IPS-18c (cell line): ENCODE measurements around the gene ZNF579.

Source experiments
- H3K4me3 ChIP-seq: 2 replicates; pipeline ENCODE4 v1.7.0; 2013; ENCODE audit warnings: low read depth, mild to moderate bottlenecking, low read length, moderate library complexity; ENCODE audit not compliant: insufficient read depth
- H3K9me3 ChIP-seq: one replicate; pipeline ENCODE4 v1.6.1; 2013; ENCODE audit warnings: mild to moderate bottlenecking, low read length, moderate library complexity; ENCODE audit not compliant: control insufficient read depth, insufficient read depth

Gene ZNF579

GRCh38 chr19:55599842-55600661 lies 19.4 kb upstream of the ZNF579 start, which contains the start of gene ZNF524:
Gene ZNF524, plus strand, starts transcription at chr19:55600288. Its CDS starts 1,825 bp downstream, at chr19:55602113.
- Histone ChIP-seq H3K9me3 (no peaks in the 10 kb centered on the region), H3K4me3 (peak within 1 kb of the TSS; percentile 77)

- peak within 1 kb of the TSS; percentile 77 for H3K4me3 ChIP-seq
- no peaks in the 10 kb centered on the region for H3K9me3 ChIP-seq
Measured at GRCh38 chr19:55599468-55599841, 18.8 kb upstream of the ZNF579 start, which contains the start of gene FIZ1. Gene FIZ1, minus strand, starts transcription at chr19:55599517. Its CDS starts 1,652 bp downstream, at chr19:55597865.

DNA sequence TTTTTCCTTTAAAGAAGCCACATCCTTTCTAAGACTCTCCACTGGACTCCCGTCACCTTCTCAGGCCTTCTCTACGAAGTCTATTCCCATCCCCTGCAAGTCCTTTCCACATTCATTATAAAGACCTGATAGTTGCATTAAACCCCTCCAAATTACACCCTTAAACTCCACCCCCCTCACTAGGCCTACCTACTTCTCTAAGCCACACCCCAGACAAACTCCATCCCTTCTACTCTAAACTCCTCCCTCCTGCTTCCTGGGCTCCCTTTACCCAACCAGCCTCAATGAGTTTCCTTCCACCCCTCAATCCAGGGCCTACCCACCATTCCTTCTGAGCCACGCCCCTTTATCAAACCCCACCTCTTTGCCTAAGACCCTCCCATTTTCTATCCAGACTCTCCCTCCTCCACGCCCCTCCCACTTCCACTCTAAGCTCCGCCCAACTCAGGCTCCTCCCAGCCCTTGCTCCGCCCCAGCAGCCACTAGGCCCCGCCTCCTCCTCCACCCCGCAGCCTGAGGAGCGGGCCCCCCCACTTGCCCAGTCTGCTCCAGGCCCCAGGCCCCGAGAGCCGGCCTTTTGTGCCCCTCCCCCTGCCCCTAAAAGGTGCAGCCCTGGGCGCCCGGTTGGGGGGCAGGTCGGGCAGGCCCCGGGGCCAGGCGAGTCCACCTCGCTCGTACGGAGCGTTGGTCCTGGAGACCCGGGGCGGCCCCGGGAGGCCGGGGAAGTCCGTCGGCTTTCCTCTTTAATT lies 18.2 kb upstream of the ZNF579 start:
- H3K9me3 ChIP-seq = no peaks in the 10 kb centered on the region
- H3K4me3 ChIP-seq = peak overlapping the region; percentile 77

- Histone ChIP-seq H3K4me3 (no peak overlapping the region; the same call in 1 of the 2 replicates), H3K9me3 (no peaks in the 10 kb centered on the region)
Measured at GRCh38 chr19:55598034-55598433, 17.4 kb upstream of the ZNF579 start.

DNA sequence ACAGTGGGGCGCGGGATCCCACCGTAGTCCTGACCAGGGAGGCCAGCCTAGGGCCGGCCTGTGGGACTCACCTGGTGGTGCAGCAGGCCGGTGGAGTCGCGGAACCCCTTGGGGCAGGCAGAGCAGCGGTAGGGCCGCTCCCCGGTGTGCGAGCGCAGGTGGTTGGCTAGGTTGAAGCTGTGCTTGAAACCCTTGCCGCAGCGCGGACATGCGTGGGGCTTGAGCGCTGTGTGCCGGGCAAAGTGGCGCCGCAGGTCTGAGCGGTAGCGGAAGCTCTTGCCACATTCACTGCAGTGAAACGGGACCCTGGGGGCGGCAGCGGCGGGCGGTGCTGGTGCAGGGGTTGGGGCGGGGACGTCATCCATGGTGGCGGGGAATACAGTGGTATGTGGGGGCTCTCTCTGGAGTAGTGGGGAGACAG lies 16.9 kb upstream of the ZNF579 start:
- Histone ChIP-seq H3K4me3 (no peak overlapping the region; the same call in 1 of the 2 replicates), H3K9me3 (no peaks in the 10 kb centered on the region)

- Histone ChIP-seq H3K9me3 (no peaks in the 10 kb centered on the region), H3K4me3 (no peak overlapping the region)
Measured at GRCh38 chr19:55596304-55596703, 15.7 kb upstream of the ZNF579 start.

DNA sequence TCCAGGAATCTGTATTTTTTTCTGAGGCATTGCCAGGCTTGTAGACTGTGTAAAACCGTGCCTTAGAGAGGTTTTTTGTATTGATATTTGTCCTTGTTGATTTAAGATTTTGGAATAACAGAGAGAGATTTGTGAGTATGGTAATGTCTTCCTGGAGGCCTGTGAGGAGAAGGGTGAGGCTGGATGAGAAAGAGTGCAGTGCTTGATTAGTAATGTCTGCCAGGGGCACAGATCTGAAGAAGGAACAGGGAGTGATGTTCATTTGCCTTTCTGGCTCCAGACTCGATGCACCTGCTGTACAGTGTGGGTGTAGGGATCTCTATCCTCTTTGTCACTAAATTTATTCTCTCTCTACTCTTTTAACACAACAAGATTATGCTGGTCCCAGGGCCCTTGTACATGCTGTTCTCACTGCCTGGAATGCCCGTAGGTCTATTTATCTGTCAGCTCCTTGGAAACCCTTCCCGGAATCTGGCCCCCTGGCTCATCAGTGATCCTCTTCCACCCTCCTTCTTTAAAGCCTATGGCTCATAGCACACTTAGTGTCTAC lies 14.4 kb upstream of the ZNF579 start:
- no peak overlapping the region for H3K4me3 ChIP-seq
- H3K9me3 ChIP-seq = no peaks in the 10 kb centered on the region

DNA sequence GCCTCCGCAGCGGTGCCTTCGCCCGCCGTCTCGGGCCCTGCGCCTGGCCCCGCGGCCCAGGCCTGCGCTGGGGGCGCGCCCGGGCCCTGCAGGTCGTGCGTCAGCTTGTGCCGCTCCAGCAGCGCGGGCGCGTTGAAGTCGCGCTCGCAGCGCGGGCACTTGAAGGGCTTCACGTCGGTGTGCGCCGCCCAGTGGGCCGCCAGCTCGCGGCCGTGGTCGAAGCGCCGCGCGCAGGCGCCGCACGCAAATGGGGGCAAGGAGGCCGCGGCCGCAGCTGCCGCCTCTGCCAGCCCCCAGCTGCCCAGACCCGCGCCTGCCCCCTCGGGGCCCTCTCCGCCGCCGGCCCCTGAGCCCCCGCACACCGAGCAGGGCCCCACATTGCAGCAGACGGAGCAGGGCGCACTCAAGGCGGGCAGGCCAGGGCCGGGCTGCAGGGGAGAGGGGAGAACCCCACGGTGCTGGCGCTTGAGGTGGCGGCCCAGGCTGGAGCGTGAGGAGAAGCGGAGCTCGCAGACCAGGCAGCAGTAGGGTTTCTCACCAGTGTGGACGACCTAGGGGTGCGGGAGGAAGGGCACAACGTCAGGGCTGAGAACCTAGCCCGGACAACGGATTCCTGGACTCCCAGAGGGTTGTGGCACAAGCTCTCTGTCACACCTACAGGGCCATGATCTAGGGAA lies 12.6 kb upstream of the ZNF579 start:
- Histone ChIP-seq H3K9me3 (no peaks in the 10 kb centered on the region), H3K4me3 (no peak overlapping the region)

DNA sequence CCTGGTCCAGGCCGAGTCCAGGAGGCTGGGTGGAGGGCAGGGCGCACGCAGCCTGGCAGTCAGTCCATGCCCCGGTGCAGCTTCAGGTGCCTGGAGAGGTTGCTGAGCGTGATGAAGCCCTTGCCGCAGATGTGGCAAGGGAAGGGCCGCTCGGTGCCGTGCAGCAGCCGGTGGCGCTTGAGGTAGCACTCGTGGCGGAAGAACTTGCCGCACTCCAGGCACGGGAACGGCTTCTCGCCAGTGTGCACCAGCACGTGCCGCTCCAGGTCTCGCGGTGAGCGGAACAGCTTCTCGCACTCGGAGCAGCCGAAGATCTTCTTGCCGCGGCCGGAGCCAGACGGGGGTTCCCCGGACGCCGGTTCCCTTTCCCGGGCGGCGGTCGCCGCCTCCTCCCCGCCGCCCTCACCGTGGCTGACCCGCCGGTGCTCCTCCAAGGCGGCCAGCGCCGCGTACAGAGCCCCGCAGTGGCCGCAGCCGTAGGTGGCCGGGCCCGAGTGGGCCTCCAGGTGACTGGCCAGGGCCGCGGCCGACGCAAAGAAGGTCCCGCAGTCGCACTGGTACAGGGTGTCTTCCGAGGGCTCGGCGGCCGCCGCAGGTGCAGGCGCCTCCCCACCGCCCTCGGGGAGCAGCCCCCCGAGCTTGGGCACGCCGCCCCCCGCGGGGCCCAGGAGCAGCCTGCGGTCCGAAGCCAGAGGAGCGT lies 11.9 kb upstream of the ZNF579 start:
- no peaks in the 10 kb centered on the region for H3K9me3 ChIP-seq

DNA sequence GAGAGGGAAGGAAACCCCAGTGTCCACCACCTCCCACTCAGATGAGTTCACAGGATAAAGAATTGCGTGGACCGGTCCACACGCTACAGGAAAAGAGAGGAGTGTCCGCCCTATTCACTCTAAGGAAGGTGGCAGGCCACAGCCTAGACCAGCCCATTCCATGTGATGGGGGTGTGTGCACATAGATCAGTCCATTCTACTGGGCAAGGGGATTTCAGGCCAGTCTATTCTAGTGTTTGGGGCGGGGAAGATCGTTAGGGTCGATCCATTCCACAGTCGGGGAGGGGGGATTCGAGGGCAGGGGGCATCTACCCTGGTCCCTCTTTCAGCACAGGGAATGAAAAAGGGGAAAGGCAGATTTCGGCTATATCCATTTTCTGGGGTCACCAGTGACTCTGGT lies 10.9 kb upstream of the ZNF579 start:
- Histone ChIP-seq H3K4me3 (no peak overlapping the region), H3K9me3 (no peaks in the 10 kb centered on the region)

More for the DNA sequence above, 11.9 kb upstream of the ZNF579 start:
- no peak overlapping the region for H3K4me3 ChIP-seq

- Histone ChIP-seq H3K9me3 (no peaks in the 10 kb centered on the region), H3K4me3 (no peak overlapping the region)
Measured at GRCh38 chr19:55590617-55591016, 10.0 kb upstream of the ZNF579 start.

- H3K4me3 ChIP-seq = no peak overlapping the region
- H3K9me3 ChIP-seq = no peaks in the 10 kb centered on the region
Measured at GRCh38 chr19:55590109-55590508, 9.5 kb upstream of the ZNF579 start.

GRCh38 chr19:55588738-55589137 lies 8.1 kb upstream of the ZNF579 start:
- no peak overlapping the region for H3K4me3 ChIP-seq
- H3K9me3 ChIP-seq = no peaks in the 10 kb centered on the region

DNA sequence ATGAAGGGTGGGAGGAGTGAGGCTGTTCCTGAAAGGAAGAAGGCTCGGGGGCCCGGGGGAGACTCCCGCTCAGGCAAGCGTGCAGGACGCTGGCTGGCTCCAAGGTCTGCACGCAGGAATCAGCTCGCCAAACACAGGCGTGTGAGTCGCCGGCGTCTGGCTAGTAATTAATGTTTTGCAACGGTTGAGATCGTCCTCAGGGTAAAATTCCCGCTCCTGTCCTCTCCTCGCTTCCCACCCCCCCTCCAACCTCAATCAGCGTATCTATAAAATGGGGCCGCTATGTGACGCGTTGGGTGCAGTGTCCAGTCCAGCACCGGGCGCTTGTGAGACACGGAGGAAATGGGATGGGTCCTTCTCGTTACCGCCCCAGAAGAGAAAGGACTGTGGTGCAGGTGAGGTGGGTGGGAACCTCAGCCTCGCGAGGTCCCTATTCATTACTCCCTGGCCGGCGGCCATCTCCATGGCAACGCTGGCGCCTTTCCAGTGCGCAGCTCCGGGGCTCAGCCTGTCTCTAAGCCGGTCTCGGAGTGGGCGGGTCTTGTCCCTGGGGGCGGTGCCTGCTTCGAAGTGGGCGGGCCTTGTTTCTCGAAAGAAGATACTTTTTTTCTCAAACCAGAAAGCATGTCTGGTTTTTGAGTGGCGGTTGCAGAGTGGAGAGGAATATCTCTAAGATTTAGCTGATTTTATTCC lies 6.5 kb upstream of the ZNF579 start:
- Histone ChIP-seq H3K9me3 (no peaks in the 10 kb centered on the region), H3K4me3 (peak overlapping the region; percentile 55; the same call in 1 of the 2 replicates)

GRCh38 chr19:55585658-55586339 lies 5.2 kb upstream of the ZNF579 start:
- H3K9me3 ChIP-seq = no peaks in the 10 kb centered on the region
- peak overlapping the region; percentile 58 for H3K4me3 ChIP-seq

- H3K4me3 ChIP-seq = no peak overlapping the region
- H3K9me3 ChIP-seq = no peaks in the 10 kb centered on the region
Measured at GRCh38 chr19:55584871-55585270, 4.2 kb upstream of the ZNF579 start.
